H1 (cell line): ENCODE data around the gene MACROD2. TPM values are rescaled to one million over a fixed set of nuclear protein-coding genes. Genes with fewer than 3 reads are reported as not detected.

Experiments
- CTCF ChIA-PET: fragments of 300-600 bp; sonication (Branson Sonifier 250); formaldehyde crosslinking; loops from one replicate; lab custom pipeline; 2021; ENCODE audit not compliant: partially characterized antibody; lab: Charles Lee
- POLR2A ChIA-PET: fragments of 300-600 bp; sonication (Branson Sonifier 250); formaldehyde crosslinking; loops from one replicate; lab custom pipeline; 2021; ENCODE audit warnings: inconsistent platforms; ENCODE audit not compliant: partially characterized antibody; lab: Charles Lee
- DNase-seq, 2 experiments: peaks; one replicate each; pipeline versions ENCODE4 v3.0.0 to v3.0.0-alpha.2; 2010 to 2022; ENCODE audit warnings: low spot score in 2 of 2, low read depth in 1 of 2, mixed read lengths in 1 of 2
- FAIRE-seq: peaks from 2 replicates; lab custom pipeline; 2011; peaks lifted over from hg19 to GRCh38; lab: Jason Lieb, UNC
- H2AFZ ChIP-seq: 2 replicates; pipeline ENCODE4 v1.8.1; 2012; ENCODE audit warnings: low read length, inconsistent platforms
- H2AK5ac ChIP-seq: 2 replicates; pipeline ENCODE4 v1.6.1; 2013; ENCODE audit warnings: low read depth, low read length
- H2BK120ac ChIP-seq: replicated peaks from 2 replicates; pipeline ENCODE3; 2013; ENCODE audit warnings: low read depth, low read length, inconsistent platforms
- H2BK12ac ChIP-seq: 2 replicates; pipeline ENCODE4 v1.6.1; 2013; ENCODE audit warnings: low read depth, low read length
- H2BK15ac ChIP-seq: 2 replicates; pipeline ENCODE4 v1.6.1; 2013; ENCODE audit warnings: low read length
- H2BK20ac ChIP-seq: 2 replicates; pipeline ENCODE4 v1.6.1; 2013; ENCODE audit warnings: low read length
- H2BK5ac ChIP-seq: 2 replicates; pipeline ENCODE4 v1.6.1; 2013; ENCODE audit warnings: low read depth, low read length
- H3K14ac ChIP-seq: 2 replicates; pipeline ENCODE4 v1.6.1; 2013; ENCODE audit warnings: inconsistent platforms; ENCODE audit not compliant: insufficient read length
- H3K18ac ChIP-seq: 2 replicates; pipeline ENCODE4 v1.6.1; 2013; ENCODE audit warnings: low read length; ENCODE audit errors: extremely low read depth
- H3K23ac ChIP-seq: 2 replicates; pipeline ENCODE4 v1.6.1; 2013; ENCODE audit warnings: inconsistent platforms; ENCODE audit not compliant: insufficient read length
- H3K23me2 ChIP-seq: 2 replicates; pipeline ENCODE4 v1.6.1; 2013; ENCODE audit warnings: low read depth, low read length
- H3K27ac ChIP-seq: 2 replicates; pipeline ENCODE4 v1.6.1; 2011; ENCODE audit warnings: low read depth, low read length, inconsistent platforms
- H3K27me3 ChIP-seq, 4 experiments: replicated peaks in 1 of 4; 1 replicate in 1 of 4; 2 replicates in 3 of 4; pipeline versions ENCODE4 v1.6.1 to v1.8.1; 2011 to 2013; ENCODE audit warnings: low read length in 3 of 4, mild to moderate bottlenecking in 3 of 4, inconsistent platforms in 2 of 4, mixed read lengths in 2 of 4, moderate library complexity in 1 of 4; ENCODE audit not compliant: control insufficient read depth in 3 of 4, insufficient read depth in 3 of 4; ENCODE audit errors: extremely low read depth in 1 of 4
- H3K36me3 ChIP-seq, 4 experiments: 2 replicates each; pipeline versions ENCODE4 v1.6.1 to v1.8.1; 2011 to 2013; ENCODE audit warnings: mild to moderate bottlenecking in 4 of 4, low read length in 3 of 4, moderate library complexity in 2 of 4, control low read depth in 1 of 4, inconsistent platforms in 1 of 4; ENCODE audit not compliant: insufficient read depth in 4 of 4, control insufficient read depth in 2 of 4
- H3K4ac ChIP-seq: replicated peaks from 2 replicates; pipeline ENCODE3; 2013; ENCODE audit warnings: low read length, low read depth, mixed read lengths, inconsistent platforms; ENCODE audit not compliant: insufficient read length
- H3K4me1 ChIP-seq, 4 experiments: replicated peaks in 1 of 4; 1 replicate in 1 of 4; 2 replicates in 3 of 4; pipeline versions ENCODE4 v1.6.1 to v1.8.1; 2011 to 2013; ENCODE audit warnings: low read length in 3 of 4, inconsistent platforms in 2 of 4, mixed read lengths in 1 of 4; ENCODE audit not compliant: insufficient read depth in 4 of 4, control insufficient read depth in 3 of 4
- H3K4me2 ChIP-seq, 2 experiments: 2 replicates each; pipeline versions ENCODE4 v1.6.1 to v1.8.1; 2011 to 2013; ENCODE audit warnings: low read depth in 2 of 2, low read length in 2 of 2, control low read depth in 1 of 2, inconsistent platforms in 1 of 2, mild to moderate bottlenecking in 1 of 2; ENCODE audit not compliant: insufficient read depth in 1 of 2
- H3K4me3 ChIP-seq, 4 experiments: fragments of 200-600, 300-600 bp in 1 of 4; sonication (generic), shearing (Covaris generic), sonication (Bioruptor Twin) in 1 of 4; 2 replicates each; pipeline versions ENCODE4 v1.5.1 to v1.8.1; 2011 to 2016; ENCODE audit warnings: low read length in 4 of 4, low read depth in 3 of 4, control low read depth in 2 of 4, inconsistent platforms in 2 of 4, mild to moderate bottlenecking in 2 of 4, mixed read lengths in 1 of 4, moderate library complexity in 1 of 4; ENCODE audit not compliant: insufficient read depth in 2 of 4; ENCODE audit errors: extremely low read depth in 1 of 4
- H3K56ac ChIP-seq: replicated peaks from 2 replicates; pipeline ENCODE3; 2013; ENCODE audit warnings: low read depth, mild to moderate bottlenecking, mixed read lengths, low read length, inconsistent platforms; ENCODE audit not compliant: insufficient read length
- H3K79me1 ChIP-seq: 2 replicates; pipeline ENCODE4 v1.6.1; 2013; ENCODE audit warnings: low read depth, low read length, control low read depth
- H3K79me2 ChIP-seq, 2 experiments: 2 replicates each; pipeline versions ENCODE4 v1.6.1 to v1.8.1; 2012 to 2013; ENCODE audit warnings: low read length in 2 of 2, mild to moderate bottlenecking in 2 of 2, inconsistent platforms in 1 of 2; ENCODE audit not compliant: insufficient read depth in 2 of 2, control insufficient read depth in 1 of 2
- H3K9ac ChIP-seq, 4 experiments: replicated peaks in 1 of 4; 1 replicate in 1 of 4; 2 replicates in 3 of 4; pipeline versions ENCODE4 v1.6.1 to v1.8.1; 2011 to 2013; ENCODE audit warnings: low read depth in 3 of 4, low read length in 3 of 4, control low read depth in 2 of 4, mild to moderate bottlenecking in 2 of 4, moderate library complexity in 2 of 4, inconsistent platforms in 1 of 4; ENCODE audit errors: extremely low read depth in 1 of 4
- H3K9me3 ChIP-seq, 2 experiments: 2 replicates each; pipeline versions ENCODE4 v1.6.1 to v1.8.1; 2012 to 2013; ENCODE audit warnings: mild to moderate bottlenecking in 2 of 2, moderate library complexity in 2 of 2, control low read depth in 1 of 2, inconsistent platforms in 1 of 2, low read depth in 1 of 2, low read length in 1 of 2, mixed read lengths in 1 of 2; ENCODE audit not compliant: insufficient read depth in 2 of 2
- H4K20me1 ChIP-seq, 2 experiments: replicated peaks in 1 of 2; 2 replicates each; pipeline versions ENCODE3 to v1.8.1; 2011 to 2013; ENCODE audit warnings: inconsistent platforms in 2 of 2, low read length in 2 of 2, mild to moderate bottlenecking in 1 of 2; ENCODE audit not compliant: insufficient read depth in 2 of 2, control insufficient read depth in 1 of 2
- H4K5ac ChIP-seq: 2 replicates; pipeline ENCODE4 v1.6.1; 2013; ENCODE audit warnings: low read length, low read depth, mixed read lengths, inconsistent platforms; ENCODE audit not compliant: insufficient read length
- H4K8ac ChIP-seq: 2 replicates; pipeline ENCODE4 v1.8.0; 2013; ENCODE audit warnings: mild to moderate bottlenecking, moderate library complexity, low read length, inconsistent platforms; ENCODE audit not compliant: insufficient read depth; ENCODE audit errors: extremely low read depth
- H4K91ac ChIP-seq: replicated peaks from 2 replicates; pipeline ENCODE3; 2013; ENCODE audit warnings: low read length, mixed read lengths, inconsistent platforms; ENCODE audit not compliant: insufficient read length
- ATF2 ChIP-seq: IDR thresholded peaks from 2 replicates; pipeline ENCODE4 v1.6.1; 2012; ENCODE audit warnings: low read length, inconsistent platforms
- CEBPB ChIP-seq: IDR thresholded peaks from 2 replicates; pipeline ENCODE4 v1.6.1; 2012; ENCODE audit warnings: low read depth, low read length
- RFX5 ChIP-seq: IDR thresholded peaks from 2 replicates; pipeline ENCODE4 v1.6.1; 2011; ENCODE audit warnings: low read depth, low read length, improper control_type of control experiment, borderline replicate concordance
- RNF2 ChIP-seq: fragments of 200-900, 300-1000 bp; sonication (generic); IDR thresholded peaks from 2 replicates; pipeline ENCODE4 v1.7.1; 2016; ENCODE audit warnings: borderline replicate concordance, low read depth, mild to moderate bottlenecking, antibody characterized with exemption, low read length; ENCODE audit not compliant: poor library complexity, severe bottlenecking; ENCODE audit errors: missing control alignments
- WGBS, 2 experiments: shearing (Covaris generic) in 1 of 2; methylation state at CpG; one replicate each; pipeline versions ENCODE4 v1.1.6 to v1.1.7; 2013 to 2015; ENCODE audit warnings: low lambda C conversion rate in 2 of 2, mixed read lengths in 2 of 2, inconsistent platforms in 1 of 2, low coverage in 1 of 2, missing lambda C conversion rate in 1 of 2; ENCODE audit not compliant: insufficient replicate concordance in 2 of 2, insufficient coverage in 1 of 2, insufficient read length in 1 of 2; ENCODE audit errors: extremely low coverage in 1 of 2, missing lambda C conversion rate in 1 of 2; 5-methylcytosine and 5-hydroxymethylcytosine counted together
- polyA plus RNA-seq, 7 experiments: library from polyadenylated mRNA; depleted of rRNA in 3 of 7; stranded (reverse) in 5 of 7; unstranded in 2 of 7; fragments of >200 nt in 5 of 7; fragments of 200-250 nt in 2 of 7; gene quantifications; 1 replicate in 5 of 7; 2 replicates in 1 of 7; 4 replicates in 1 of 7; pipeline versions ENCODE4 v1.2.1 to v1.2.3, GENCODE V29; 2011 to 2013; ENCODE audit warnings: missing spikeins in 2 of 7, mixed read lengths in 2 of 7
- total RNA-seq: library from RNA; stranded (reverse); fragmentation: NEBNext Ultra II Directional; extraction: Animal tissue kit (Norgen Biotek cat#: 25700); gene quantifications from 2 replicates; pipeline ENCODE4 v1.2.1, GENCODE V29; 2021
- TF ChIP-seq, protein P1 (sequence below), 3 experiments: IDR thresholded peaks; 1 replicate in 2 of 3; 2 replicates in 1 of 3; pipeline versions ENCODE4 v1.5.1 to v1.6.1; 2011; ENCODE audit warnings: low read length in 3 of 3, mild to moderate bottlenecking in 3 of 3, inconsistent platforms in 2 of 3, low read depth in 1 of 3, moderate library complexity in 1 of 3; ENCODE audit not compliant: insufficient read depth in 1 of 3; ENCODE audit errors: control extremely low read depth in 1 of 3
- TF ChIP-seq, protein P2 (sequence below): IDR thresholded peaks from 2 replicates; pipeline ENCODE4 v1.6.1; 2011; ENCODE audit warnings: low read depth, mild to moderate bottlenecking, low read length; ENCODE audit not compliant: insufficient read depth

The MACROD2 gene
- total and polyA plus RNA-seq, 2 of the 8 experiments (the other 6 are each of a cell fraction or from before 2014, with no cell fraction given), result 0.70 to 3.9 TPM

DNA sequence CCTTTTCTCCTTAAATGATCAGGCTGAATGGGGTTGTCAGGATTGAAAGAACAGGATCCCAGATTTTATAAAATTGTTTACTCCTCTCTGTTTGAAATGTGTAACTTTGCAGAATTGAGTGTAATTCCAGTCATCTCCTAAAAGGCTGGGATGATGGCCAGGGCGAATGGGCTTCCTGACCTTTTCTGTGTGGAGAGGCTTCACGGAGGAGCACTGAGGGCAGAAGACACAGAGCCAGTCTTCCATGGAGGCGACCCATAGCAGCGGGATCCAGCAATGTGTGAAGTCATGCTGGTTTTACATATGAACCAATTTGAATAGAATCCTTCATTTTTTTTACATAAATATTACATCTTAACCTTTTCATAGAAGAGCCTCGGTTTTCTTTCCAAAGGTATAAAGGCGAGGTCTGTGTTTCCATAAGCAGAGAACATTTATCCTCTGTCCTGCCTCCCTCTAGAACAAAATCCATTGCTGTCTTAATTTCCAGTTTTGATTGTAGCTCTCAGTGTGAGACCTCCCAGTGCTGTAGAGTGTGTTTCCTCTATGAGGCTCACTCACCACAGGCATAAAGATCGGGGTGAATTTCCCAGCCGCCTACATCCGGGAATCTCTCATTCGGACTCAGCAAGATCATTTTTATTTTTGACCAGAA, 711.8 kb downstream of the MACROD2 start:
- Histone ChIP-seq H4K20me1 (no peaks in the 10 kb centered on the region), H3K23ac (no peak overlapping the region), H2AFZ (no peak overlapping the region), H3K79me1 (no peaks in the 10 kb centered on the region), H3K18ac (no peak overlapping the region), H3K9ac (no peak overlapping the region), H2BK5ac (no peak overlapping the region), H3K4me1 (peaks cover 0 to 5% (median 1%) of the 10 kb centered on the region in 4 experiments; a peak in 3 of 7 replicates), H3K9me3 (no peaks in the 10 kb centered on the region), H4K91ac (no peak overlapping the region), H2BK12ac (no peak overlapping the region), H3K79me2 (no peaks in the 10 kb centered on the region), H3K14ac (no peak overlapping the region), H3K27me3 (no peaks in the 10 kb centered on the region), H3K56ac (no peak overlapping the region), H4K8ac (no peak overlapping the region), H2BK15ac (no peak overlapping the region), H4K5ac (no peak overlapping the region), H3K4me2 (no peak overlapping the region), H3K36me3 (no peaks in the 10 kb centered on the region), H3K27ac (no peak overlapping the region), H3K23me2 (no peaks in the 10 kb centered on the region), H3K4me3 (no peak overlapping the region), H2AK5ac (no peak overlapping the region), H3K4ac (no peak overlapping the region), H2BK120ac (peak overlapping the region; percentile 38), H2BK20ac (no peak overlapping the region)
- CTCF ChIA-PET, result interaction anchor here (0.8 kb wide), 1 partner anchor 14 kb away, joined by 3 read pairs; no protein-coding TSS in a partner anchor
- POLR2A ChIA-PET, result no interaction called here
- WGBS, 2 experiments, result 84% methylated on average over 10 of the region's 10 CpGs; no CpG with 5 or more reads in 1 of the 2 experiments
- FAIRE-seq (no peak), DNase-seq (no peak)
- TF ChIP-seq, protein P1, sequence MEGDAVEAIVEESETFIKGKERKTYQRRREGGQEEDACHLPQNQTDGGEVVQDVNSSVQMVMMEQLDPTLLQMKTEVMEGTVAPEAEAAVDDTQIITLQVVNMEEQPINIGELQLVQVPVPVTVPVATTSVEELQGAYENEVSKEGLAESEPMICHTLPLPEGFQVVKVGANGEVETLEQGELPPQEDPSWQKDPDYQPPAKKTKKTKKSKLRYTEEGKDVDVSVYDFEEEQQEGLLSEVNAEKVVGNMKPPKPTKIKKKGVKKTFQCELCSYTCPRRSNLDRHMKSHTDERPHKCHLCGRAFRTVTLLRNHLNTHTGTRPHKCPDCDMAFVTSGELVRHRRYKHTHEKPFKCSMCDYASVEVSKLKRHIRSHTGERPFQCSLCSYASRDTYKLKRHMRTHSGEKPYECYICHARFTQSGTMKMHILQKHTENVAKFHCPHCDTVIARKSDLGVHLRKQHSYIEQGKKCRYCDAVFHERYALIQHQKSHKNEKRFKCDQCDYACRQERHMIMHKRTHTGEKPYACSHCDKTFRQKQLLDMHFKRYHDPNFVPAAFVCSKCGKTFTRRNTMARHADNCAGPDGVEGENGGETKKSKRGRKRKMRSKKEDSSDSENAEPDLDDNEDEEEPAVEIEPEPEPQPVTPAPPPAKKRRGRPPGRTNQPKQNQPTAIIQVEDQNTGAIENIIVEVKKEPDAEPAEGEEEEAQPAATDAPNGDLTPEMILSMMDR (IDR thresholded peaks at IDR 0.05; ENCODE audit: control extremely low read depth in 1 of 3, insufficient read depth in 1 of 3, low read depth in 1 of 3, low read length in 3 of 3), result no peak
- TF ChIP-seq, protein P2, sequence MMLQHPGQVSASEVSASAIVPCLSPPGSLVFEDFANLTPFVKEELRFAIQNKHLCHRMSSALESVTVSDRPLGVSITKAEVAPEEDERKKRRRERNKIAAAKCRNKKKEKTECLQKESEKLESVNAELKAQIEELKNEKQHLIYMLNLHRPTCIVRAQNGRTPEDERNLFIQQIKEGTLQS, result no peak
- no peak for TF ChIP-seq CEBPB
- no peak for TF ChIP-seq RNF2
- TF ChIP-seq ATF2, result no peak
- no peak for TF ChIP-seq RFX5
